GM18873 (cell line): ENCODE results near the gene PON1.

ENCODE experiments used
- ATAC-seq: cut with Tn5 transposase; IDR thresholded peaks from one replicate; pipeline ENCODE4 v1.9.1; 2021; ENCODE audit warnings: mild to moderate bottlenecking, moderate library complexity, moderate number of reproducible peaks; ENCODE audit not compliant: unreplicated experiment, low FRiP score

PON1 gene

GRCh38 chr7:95318501-95319100, 5.7 kb downstream of the PON1 start:
- ATAC-seq: no peak

- no peak for ATAC-seq
Observed at GRCh38 chr7:95317966-95318365, 6.4 kb downstream of the PON1 start.

- ATAC-seq: no peak
Observed at GRCh38 chr7:95317546-95317945, 6.8 kb downstream of the PON1 start.

- ATAC-seq: no peak
Observed at GRCh38 chr7:95316588-95316987, 7.7 kb downstream of the PON1 start.

GRCh38 chr7:95312561-95312960, 11.8 kb downstream of the PON1 start:
- ATAC-seq: no peak

- no peak for ATAC-seq
Observed at GRCh38 chr7:95311389-95311788, 12.9 kb downstream of the PON1 start.

- no peak for ATAC-seq
Observed at GRCh38 chr7:95309951-95310350, 14.4 kb downstream of the PON1 start.

GRCh38 chr7:95304990-95305389, 19.3 kb downstream of the PON1 start:
- no peak for ATAC-seq

- ATAC-seq: no peak
Observed at GRCh38 chr7:95303013-95303905, 21.1 kb downstream of the PON1 start.

- no peak for ATAC-seq
Observed at GRCh38 chr7:95298091-95298490, 26.2 kb downstream of the PON1 start.

GRCh38 chr7:95297041-95297440, 27.3 kb downstream of the PON1 start:
- ATAC-seq: no peak

- ATAC-seq: no peak
Observed at GRCh38 chr7:95296456-95296855, 27.9 kb downstream of the PON1 start.

- no peak for ATAC-seq
Observed at GRCh38 chr7:95295397-95295796, 28.9 kb downstream of the PON1 start.

- no peak for ATAC-seq
Observed at GRCh38 chr7:95290166-95290830, 34.0 kb downstream of the PON1 start.

- no peak for ATAC-seq
Observed at GRCh38 chr7:95286096-95286495, 38.2 kb downstream of the PON1 start.

- no peak for ATAC-seq
Observed at GRCh38 chr7:95279417-95279816, 44.9 kb downstream of the PON1 start.

- no peak for ATAC-seq
Observed at GRCh38 chr7:95276114-95276513, 48.2 kb downstream of the PON1 start.

- ATAC-seq: no peak
Observed at GRCh38 chr7:95269640-95270039, 54.7 kb downstream of the PON1 start.

- ATAC-seq: no peak
Observed at GRCh38 chr7:95267754-95268153, 56.6 kb downstream of the PON1 start.

- ATAC-seq: no peak
Observed at GRCh38 chr7:95265634-95266033, 58.7 kb downstream of the PON1 start.

GRCh38 chr7:95264363-95264891, 59.9 kb downstream of the PON1 start:
- ATAC-seq: no peak
